Retina (tissue), 1 donor: ENCODE results near the gene MACROD2.

Experiments
- DNase-seq: peaks from one replicate; pipeline ENCODE4 v3.0.0-alpha.2; 2016

The MACROD2 gene

GRCh38 chr20:14677455-14677854, 682.1 kb downstream of the MACROD2 start:
- no peak for DNase-seq

- DNase-seq, result no peak
These were observed 689.9 kb downstream of the MACROD2 start for GRCh38 chr20:14685183-14685582.

GRCh38 chr20:14687313-14687712, 692.0 kb downstream of the MACROD2 start:
- no peak for DNase-seq

- no peak for DNase-seq
These were observed 692.7 kb downstream of the MACROD2 start for GRCh38 chr20:14688005-14688404.

- no peak for DNase-seq
These were observed 696.7 kb downstream of the MACROD2 start for GRCh38 chr20:14691994-14692393.

- DNase-seq, result no peak
These were observed 701.2 kb downstream of the MACROD2 start for GRCh38 chr20:14696478-14696877.

GRCh38 chr20:14696937-14697336, 701.6 kb downstream of the MACROD2 start:
- DNase-seq, result no peak

GRCh38 chr20:14698125-14698524, 702.8 kb downstream of the MACROD2 start:
- no peak for DNase-seq

- no peak for DNase-seq
These were observed 703.5 kb downstream of the MACROD2 start for GRCh38 chr20:14698605-14699373.

GRCh38 chr20:14700639-14700960, 705.3 kb downstream of the MACROD2 start:
- no peak for DNase-seq

GRCh38 chr20:14701326-14701725, 706.0 kb downstream of the MACROD2 start:
- no peak for DNase-seq

GRCh38 chr20:14706555-14706954, 711.2 kb downstream of the MACROD2 start:
- no peak for DNase-seq

GRCh38 chr20:14707026-14707680, 711.8 kb downstream of the MACROD2 start:
- no peak for DNase-seq

- no peak for DNase-seq
These were observed 712.7 kb downstream of the MACROD2 start for GRCh38 chr20:14707865-14708596.

GRCh38 chr20:14709439-14709838, 714.1 kb downstream of the MACROD2 start:
- no peak for DNase-seq

GRCh38 chr20:14710951-14711350, 715.6 kb downstream of the MACROD2 start:
- DNase-seq, result no peak

GRCh38 chr20:14711652-14712051, 716.3 kb downstream of the MACROD2 start:
- no peak for DNase-seq

GRCh38 chr20:14712302-14712739, 717.0 kb downstream of the MACROD2 start:
- no peak for DNase-seq

- DNase-seq, result no peak
These were observed 720.1 kb downstream of the MACROD2 start for GRCh38 chr20:14715400-14715799.

- peak; percentile 47 for DNase-seq
These were observed 721.1 kb downstream of the MACROD2 start for GRCh38 chr20:14716351-14716801.

GRCh38 chr20:14717134-14717999, 722.1 kb downstream of the MACROD2 start:
- DNase-seq, result no peak

- no peak for DNase-seq
These were observed 724.9 kb downstream of the MACROD2 start for GRCh38 chr20:14720251-14720650.
